ENCODE measurements around the gene SMARCE1. TPM values are rescaled to one million over a fixed set of nuclear protein-coding genes. Genes with fewer than 3 reads are reported as not detected.

Gene SMARCE1
- total and polyA plus RNA-seq, 2 experiments from 2014 or later = 99.9 to 103 TPM

DNA sequence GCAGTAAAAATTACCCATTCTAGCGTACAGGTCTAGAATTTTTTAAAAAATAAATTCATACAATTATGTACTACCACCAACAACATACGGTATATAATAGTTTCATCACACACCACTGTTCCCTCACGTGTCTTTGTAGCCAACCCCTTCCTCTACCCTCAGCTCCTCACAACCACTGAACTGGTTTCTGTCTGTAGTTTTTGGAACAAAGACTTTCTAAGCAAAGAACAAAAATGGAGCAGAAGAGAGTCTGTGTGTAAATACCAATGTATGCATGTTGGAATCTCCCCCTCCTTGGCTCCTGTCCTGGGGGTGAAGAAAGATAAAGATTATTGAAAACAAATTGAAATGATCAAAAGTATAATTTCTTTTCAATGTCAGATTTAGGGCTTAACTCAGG lies 50.5 kb downstream of the SMARCE1 start:
- no peaks in the 10 kb centered on the region for H4K20me1 ChIP-seq (ENCODE audit: insufficient read depth, poor library complexity, severe bottlenecking)
- WGBS (ENCODE audit: low lambda C conversion rate, missing lambda C conversion rate) = 94% methylated on average over 3 of the region's 3 CpGs
- H3K79me2 ChIP-seq = no peaks in the 10 kb centered on the region
- H3K4me1 ChIP-seq (ENCODE audit: insufficient read depth) = no peaks in the 10 kb centered on the region
- no peak overlapping the region for H3K27ac ChIP-seq
- no peak overlapping the region for H3K4me3 ChIP-seq
- H3K9me3 ChIP-seq (ENCODE audit: low read depth) = no peaks in the 10 kb centered on the region
- no peak for DNase-seq (ENCODE audit: low spot score)
- no peak for TF ChIP-seq EZH2phosphoT487 (IDR thresholded peaks at IDR 0.05; ENCODE audit: low read depth, severe bottlenecking, unreplicated experiment)
- no peak for TF ChIP-seq CTCF (IDR thresholded peaks at IDR 0.05; ENCODE audit: poor library complexity)
- no peak for TF ChIP-seq EZH2 (IDR thresholded peaks at IDR 0.05; ENCODE audit: borderline replicate concordance)
- no peak overlapping the region for H3K4me2 ChIP-seq
- H3K9me2 ChIP-seq (replicated peaks; ENCODE audit: insufficient read depth) = no peaks in the 10 kb centered on the region
- no peaks in the 10 kb centered on the region for H3K27me3 ChIP-seq
- no peaks in the 10 kb centered on the region for H3K36me3 ChIP-seq (replicated peaks; ENCODE audit: insufficient read depth, low read depth)
- no peak overlapping the region for H2AFZ ChIP-seq

DNA sequence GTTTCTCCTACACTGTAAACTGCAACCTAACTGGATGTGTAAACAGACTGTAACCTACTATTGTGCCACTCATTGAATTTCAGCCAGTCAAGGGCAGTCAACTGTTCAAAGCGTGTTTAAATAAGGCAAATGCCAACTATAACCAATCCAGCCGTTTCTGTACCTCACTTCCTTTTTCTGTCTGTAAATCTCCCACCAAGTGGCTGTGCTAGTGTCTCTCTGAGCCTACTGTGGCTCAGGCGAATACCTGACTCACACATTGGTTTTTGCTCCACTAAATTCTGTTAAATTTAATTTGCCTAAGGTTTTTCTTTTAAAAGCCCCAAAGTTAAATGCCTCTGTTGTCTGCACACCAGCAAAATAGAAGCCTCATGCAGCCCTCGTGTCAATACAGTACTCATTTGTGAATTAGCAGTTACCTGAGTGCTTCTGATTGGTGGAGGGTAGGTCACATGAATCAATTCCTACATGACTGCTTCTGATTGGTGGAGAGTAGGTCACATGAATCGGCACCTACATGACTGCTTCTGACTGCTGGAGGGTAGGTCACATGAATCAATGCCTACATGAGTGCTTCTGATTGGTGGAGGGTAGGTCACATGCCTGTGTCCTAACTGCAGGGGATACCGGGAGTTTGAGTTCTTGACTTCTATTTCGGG lies 51.2 kb downstream of the SMARCE1 start:
- H3K27me3 ChIP-seq = no peaks in the 10 kb centered on the region
- H3K9me3 ChIP-seq (ENCODE audit: low read depth) = no peaks in the 10 kb centered on the region
- WGBS (ENCODE audit: low lambda C conversion rate, missing lambda C conversion rate) = 92% methylated on average over 7 of the region's 7 CpGs
- H2AFZ ChIP-seq = no peak overlapping the region
- TF ChIP-seq CTCF (IDR thresholded peaks at IDR 0.05; ENCODE audit: poor library complexity) = no peak
- TF ChIP-seq EZH2phosphoT487 (IDR thresholded peaks at IDR 0.05; ENCODE audit: low read depth, severe bottlenecking, unreplicated experiment) = no peak
- no peak for TF ChIP-seq EZH2 (IDR thresholded peaks at IDR 0.05; ENCODE audit: borderline replicate concordance)
- H3K27ac ChIP-seq = no peak overlapping the region
- H3K79me2 ChIP-seq = no peaks in the 10 kb centered on the region
- no peaks in the 10 kb centered on the region for H3K9me2 ChIP-seq (replicated peaks; ENCODE audit: insufficient read depth)
- no peaks in the 10 kb centered on the region for H4K20me1 ChIP-seq (ENCODE audit: insufficient read depth, poor library complexity, severe bottlenecking)
- no peak for DNase-seq (ENCODE audit: low spot score)
- H3K36me3 ChIP-seq (replicated peaks; ENCODE audit: insufficient read depth, low read depth) = no peaks in the 10 kb centered on the region
- H3K4me1 ChIP-seq (ENCODE audit: insufficient read depth) = no peaks in the 10 kb centered on the region
- no peak overlapping the region for H3K4me3 ChIP-seq
- H3K4me2 ChIP-seq = no peak overlapping the region

DNA sequence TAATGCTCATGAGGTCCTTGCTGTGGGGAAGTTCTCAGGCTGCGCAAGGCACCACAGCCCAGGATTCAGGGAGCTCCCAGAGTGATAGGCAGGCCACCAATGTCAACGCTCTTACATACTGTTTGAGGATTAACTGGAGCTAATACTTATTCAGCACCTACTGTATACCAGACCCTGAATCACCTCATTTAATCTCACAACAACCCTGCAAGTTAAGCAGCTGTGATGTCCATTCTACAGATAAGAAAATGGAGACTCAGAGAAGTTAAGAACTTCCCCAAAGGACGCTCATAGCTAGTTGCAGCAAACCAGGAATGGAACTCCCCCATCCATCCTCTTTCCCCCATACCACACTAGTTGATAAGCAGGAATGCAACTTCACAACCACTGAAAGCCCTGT lies 56.9 kb downstream of the SMARCE1 start:
- no peaks in the 10 kb centered on the region for H3K9me2 ChIP-seq (replicated peaks; ENCODE audit: insufficient read depth)
- TF ChIP-seq CTCF (IDR thresholded peaks at IDR 0.05; ENCODE audit: poor library complexity) = no peak
- no peak for TF ChIP-seq EZH2phosphoT487 (IDR thresholded peaks at IDR 0.05; ENCODE audit: low read depth, severe bottlenecking, unreplicated experiment)
- no peak for TF ChIP-seq EZH2 (IDR thresholded peaks at IDR 0.05; ENCODE audit: borderline replicate concordance)
- no peaks in the 10 kb centered on the region for H3K79me2 ChIP-seq
- no peaks in the 10 kb centered on the region for H3K4me1 ChIP-seq (ENCODE audit: insufficient read depth)
- no peak overlapping the region for H3K4me3 ChIP-seq
- H3K27ac ChIP-seq = no peak overlapping the region
- H3K36me3 ChIP-seq (replicated peaks; ENCODE audit: insufficient read depth, low read depth) = no peaks in the 10 kb centered on the region
- H4K20me1 ChIP-seq (ENCODE audit: insufficient read depth, poor library complexity, severe bottlenecking) = no peaks in the 10 kb centered on the region
- no peaks in the 10 kb centered on the region for H3K9me3 ChIP-seq (ENCODE audit: low read depth)
- H2AFZ ChIP-seq = no peak overlapping the region
- WGBS (ENCODE audit: low lambda C conversion rate, missing lambda C conversion rate) = 92% methylated on average over 3 of the region's 3 CpGs
- no peak overlapping the region for H3K4me2 ChIP-seq
- DNase-seq (ENCODE audit: low spot score) = no peak
- no peaks in the 10 kb centered on the region for H3K27me3 ChIP-seq

All from hepatocyte (in vitro differentiated cells).